Suprapubic skin (tissue), 4 donors: ENCODE results near the gene DDX39A.

Source experiments
- CTCF ChIP-seq, 2 donors: fragments of 200-600 bp in 1 of 2; fragments of 450-650 bp in 1 of 2; sonication (generic) in 1 of 2; IDR thresholded peaks; one replicate each; pipeline ENCODE4 v1.5.1; 2016 to 2019; ENCODE audit warnings: antibody characterized with exemption in 2 of 2, mild to moderate bottlenecking in 1 of 2, moderate library complexity in 1 of 2
- EP300 ChIP-seq: sonication (generic); formaldehyde crosslinking; IDR thresholded peaks from one replicate; pipeline ENCODE4 v1.6.1; 2017; ENCODE audit warnings: antibody characterized with exemption
- POLR2A ChIP-seq, 2 donors: fragments of 450-650 bp; IDR thresholded peaks; one replicate each; pipeline ENCODE4 v1.6.1; 2017; ENCODE audit warnings: antibody characterized with exemption in 2 of 2, mild to moderate bottlenecking in 2 of 2, moderate library complexity in 2 of 2
- POLR2AphosphoS5 ChIP-seq, 3 donors: sonication (generic); formaldehyde crosslinking; IDR thresholded peaks; one replicate each; pipeline ENCODE4 v1.6.1; 2017; ENCODE audit warnings: antibody characterized with exemption in 3 of 3

- TF ChIP-seq CTCF (IDR thresholded peaks at IDR 0.05) (no peak), EP300 (no peak), POLR2A (IDR thresholded peaks at IDR 0.05) (no peak), POLR2AphosphoS5 (IDR thresholded peaks at IDR 0.05) (no peak)
Measured at GRCh38 chr19:14405380-14405757, 13.8 kb downstream of the DDX39A start.
